AG09319 (cell line): ENCODE data around the gene FNDC1.
A peak's percentile ranks its signal among the peaks of the same experiment; 100 is the strongest.

Source experiments
- DNase-seq: peaks from one replicate; pipeline ENCODE4 v3.0.0-alpha.2; 2010; ENCODE audit warnings: low read depth; ENCODE audit errors: extremely low read depth
- TF ChIP-seq, protein P1 (sequence below): IDR thresholded peaks from 2 replicates; pipeline ENCODE4 v1.5.1; 2011; ENCODE audit warnings: low read depth, mild to moderate bottlenecking, inconsistent platforms, low read length, moderate library complexity

The FNDC1 gene

DNA sequence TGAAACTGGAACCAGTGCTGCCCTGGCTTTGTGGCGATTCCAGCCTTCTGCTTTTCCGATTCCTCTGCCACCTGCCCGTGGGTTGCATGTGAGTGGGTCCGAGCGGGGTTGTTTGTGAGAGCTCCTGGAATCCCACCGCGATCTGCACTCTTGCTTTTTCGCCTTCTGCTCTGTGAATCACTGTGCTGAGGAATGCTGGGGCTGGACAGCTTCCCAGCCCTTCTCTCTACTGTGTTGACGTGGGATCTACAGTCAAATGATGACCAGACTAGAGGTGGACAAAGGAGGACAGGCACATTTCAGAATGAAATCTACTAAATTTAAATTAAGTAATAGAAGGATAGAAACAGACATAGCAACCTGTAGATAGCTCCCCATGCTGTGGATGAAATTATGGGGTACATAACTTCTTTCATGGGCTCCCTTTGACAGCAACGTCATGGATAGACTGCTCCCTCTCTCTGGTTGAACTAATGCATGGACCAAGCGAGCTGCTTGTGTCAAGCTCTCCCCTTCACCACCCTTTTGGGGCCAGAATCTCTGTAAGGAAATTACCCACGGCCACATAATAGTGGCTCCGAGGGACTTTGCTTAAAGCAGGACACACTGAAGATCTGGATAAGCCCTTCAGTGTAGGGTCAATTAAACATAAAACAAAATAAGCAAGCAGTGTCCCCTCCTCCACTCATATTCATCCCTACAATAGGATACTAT, 2.0 kb downstream of the FNDC1 start:
- TF ChIP-seq, protein P1, sequence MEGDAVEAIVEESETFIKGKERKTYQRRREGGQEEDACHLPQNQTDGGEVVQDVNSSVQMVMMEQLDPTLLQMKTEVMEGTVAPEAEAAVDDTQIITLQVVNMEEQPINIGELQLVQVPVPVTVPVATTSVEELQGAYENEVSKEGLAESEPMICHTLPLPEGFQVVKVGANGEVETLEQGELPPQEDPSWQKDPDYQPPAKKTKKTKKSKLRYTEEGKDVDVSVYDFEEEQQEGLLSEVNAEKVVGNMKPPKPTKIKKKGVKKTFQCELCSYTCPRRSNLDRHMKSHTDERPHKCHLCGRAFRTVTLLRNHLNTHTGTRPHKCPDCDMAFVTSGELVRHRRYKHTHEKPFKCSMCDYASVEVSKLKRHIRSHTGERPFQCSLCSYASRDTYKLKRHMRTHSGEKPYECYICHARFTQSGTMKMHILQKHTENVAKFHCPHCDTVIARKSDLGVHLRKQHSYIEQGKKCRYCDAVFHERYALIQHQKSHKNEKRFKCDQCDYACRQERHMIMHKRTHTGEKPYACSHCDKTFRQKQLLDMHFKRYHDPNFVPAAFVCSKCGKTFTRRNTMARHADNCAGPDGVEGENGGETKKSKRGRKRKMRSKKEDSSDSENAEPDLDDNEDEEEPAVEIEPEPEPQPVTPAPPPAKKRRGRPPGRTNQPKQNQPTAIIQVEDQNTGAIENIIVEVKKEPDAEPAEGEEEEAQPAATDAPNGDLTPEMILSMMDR, result no peak
- no peak for DNase-seq

DNA sequence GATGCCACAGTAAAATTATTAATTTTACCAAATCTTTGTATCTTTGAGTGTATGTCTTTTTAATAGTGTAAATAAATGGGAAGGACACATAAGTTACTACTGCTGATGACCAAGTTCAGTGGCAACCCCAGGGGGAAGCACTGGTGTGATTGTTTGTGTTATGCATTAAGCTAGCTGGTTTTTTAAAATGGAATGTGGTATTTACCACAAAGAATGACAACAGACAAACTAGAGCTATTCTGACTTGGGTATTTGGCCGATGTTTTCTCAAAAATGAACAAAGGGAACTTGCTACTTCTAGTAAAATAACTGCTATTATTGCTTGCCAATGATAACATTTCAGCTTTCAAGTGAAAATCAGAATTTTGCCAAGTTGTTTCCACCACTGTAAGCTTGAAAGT, 2.9 kb downstream of the FNDC1 start:
- TF ChIP-seq, protein P1, result no peak
- no peak for DNase-seq

DNA sequence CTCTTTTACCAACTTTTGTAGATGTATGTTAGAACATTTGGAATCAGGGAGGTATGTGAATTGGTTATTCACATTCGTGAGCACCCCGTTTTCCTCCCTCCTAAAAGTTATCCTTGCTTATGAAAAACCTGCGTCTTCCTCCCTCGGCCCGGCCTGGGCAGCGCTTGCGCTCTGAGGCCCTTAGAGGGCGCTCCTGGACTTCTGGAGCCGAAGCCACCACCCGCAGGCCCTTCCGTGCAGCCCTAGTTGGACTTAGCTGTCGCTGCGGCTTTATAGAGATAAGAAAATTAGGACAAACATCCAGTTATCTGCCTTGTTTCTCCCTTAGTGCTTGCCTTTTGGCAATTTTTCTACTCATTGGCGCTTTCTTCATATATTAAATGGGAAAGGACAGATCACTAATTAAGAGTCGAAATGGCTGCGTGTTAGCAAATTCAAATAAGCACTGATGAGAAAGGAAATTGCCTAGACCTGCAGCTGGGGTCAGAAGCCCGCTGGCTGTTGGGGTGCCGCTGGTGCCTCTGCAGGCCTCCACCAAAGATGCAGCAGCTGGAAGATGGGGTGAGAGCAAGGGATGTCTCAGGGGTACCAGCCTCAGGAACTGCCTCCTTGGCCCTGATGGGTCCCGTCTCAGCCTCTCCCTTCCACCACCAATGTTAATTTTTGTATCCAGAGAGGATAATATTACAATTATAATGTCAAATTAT, 5.2 kb downstream of the FNDC1 start:
- TF ChIP-seq, protein P1, result peak; percentile 100
- no peak for DNase-seq

DNA sequence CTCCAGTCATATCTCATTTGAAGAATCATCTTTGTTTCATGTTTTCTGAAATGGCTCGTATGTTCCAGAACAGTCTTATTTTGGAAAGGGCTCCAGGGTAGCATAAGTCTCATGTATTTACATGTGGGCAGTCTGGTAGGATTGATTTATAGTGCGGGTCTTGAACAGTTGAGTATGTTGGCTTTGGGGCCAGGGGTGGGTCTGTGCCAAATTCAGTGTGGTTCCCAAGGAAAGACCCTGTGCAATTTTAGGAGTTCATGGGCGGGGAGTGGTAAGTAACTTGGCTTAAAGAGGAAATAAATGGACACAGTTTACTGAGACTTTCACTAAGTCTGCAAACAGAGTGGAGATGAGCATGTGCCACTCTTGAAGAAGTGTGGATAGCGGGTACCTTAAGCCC, 7.7 kb downstream of the FNDC1 start:
- no peak for DNase-seq
- TF ChIP-seq, protein P1, result no peak

DNA sequence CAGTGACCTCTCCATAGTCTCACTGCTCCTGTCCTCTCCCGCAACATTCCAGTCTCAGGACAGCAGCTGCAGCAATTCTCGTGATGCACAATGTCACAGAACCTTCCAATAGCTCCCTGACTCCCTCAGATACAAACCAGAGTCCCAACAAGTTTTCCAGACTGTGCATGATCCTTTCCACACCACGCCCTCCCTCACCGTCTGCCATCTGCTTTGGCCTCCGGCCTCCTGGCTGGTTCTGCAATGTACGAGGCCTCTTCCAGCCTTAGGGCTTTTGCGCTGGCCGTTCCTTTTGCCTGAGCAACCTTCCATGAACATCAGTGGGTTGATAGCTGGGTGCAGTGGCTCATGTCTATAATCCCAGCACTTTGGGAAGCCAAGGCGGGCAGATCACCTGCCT, 9.6 kb downstream of the FNDC1 start:
- no peak for DNase-seq
- TF ChIP-seq, protein P1, result no peak

DNA sequence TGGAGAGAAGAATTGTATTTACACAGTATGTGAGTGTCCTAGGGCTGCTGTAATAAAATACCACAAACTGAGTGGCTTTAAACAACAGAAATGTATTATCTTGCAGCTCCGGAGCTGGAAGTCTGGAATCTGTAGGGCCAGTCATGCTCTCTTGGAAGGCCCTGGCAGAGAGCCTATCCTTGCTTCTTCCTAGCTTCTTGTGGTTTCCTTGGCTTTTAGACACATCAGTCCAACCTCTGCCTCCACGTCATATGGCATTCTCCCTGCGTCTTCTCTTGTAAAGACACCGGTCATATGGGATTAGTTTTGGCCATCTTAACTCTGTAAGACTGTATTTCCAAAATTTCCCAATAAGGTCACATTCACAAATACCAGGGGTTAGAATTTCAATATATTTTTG, 10.8 kb downstream of the FNDC1 start:
- TF ChIP-seq, protein P1, result no peak
- DNase-seq, result peak; percentile 64

DNA sequence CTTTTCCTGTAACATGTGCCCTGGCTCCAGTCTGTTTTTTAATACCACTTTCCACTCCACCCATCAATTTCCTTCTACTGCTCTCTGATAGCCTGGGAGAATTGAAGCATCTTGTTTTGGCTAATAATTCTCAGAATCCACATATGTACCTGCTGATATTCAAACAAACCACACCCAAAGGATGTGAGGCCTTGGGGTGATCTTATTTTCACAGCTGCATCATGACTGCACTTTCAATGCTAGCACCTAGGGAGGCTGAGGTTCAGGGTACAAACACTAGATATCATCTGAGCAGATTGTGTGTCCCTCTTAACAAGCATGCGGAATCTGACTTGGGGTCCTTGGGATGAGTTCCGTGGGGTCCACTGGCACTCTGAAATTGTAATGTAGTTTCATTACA, 12.7 kb downstream of the FNDC1 start:
- TF ChIP-seq, protein P1, result no peak
- DNase-seq, result no peak
